Liver (tissue), 9 donors: ENCODE measurements around the gene SATB2. TPM values are rescaled to one million over a fixed set of nuclear protein-coding genes. Genes with fewer than 3 reads are reported as not detected.

Source experiments
- DNase-seq: peaks from one replicate; pipeline ENCODE4 v3.0.0-alpha.2; 2017; ENCODE audit warnings: low spot score
- H3K27ac ChIP-seq, 2 donors: one replicate each; pipeline ENCODE4 v1.7.0; 2013; ENCODE audit warnings: inconsistent platforms in 2 of 2, low read length in 2 of 2, control low read depth in 1 of 2, low read depth in 1 of 2, mild to moderate bottlenecking in 1 of 2
- H3K27me3 ChIP-seq, 4 donors: one replicate each; pipeline versions ENCODE4 v1.6.1 to v1.7.0; 2013; ENCODE audit warnings: low read length in 3 of 4, inconsistent platforms in 1 of 4, mild to moderate bottlenecking in 1 of 4, moderate library complexity in 1 of 4; ENCODE audit not compliant: control insufficient read depth in 4 of 4, insufficient read depth in 4 of 4
- H3K36me3 ChIP-seq, 4 donors: one replicate each; pipeline versions ENCODE4 v1.6.1 to v1.7.0; 2013; ENCODE audit warnings: low read length in 3 of 4, mild to moderate bottlenecking in 3 of 4, low read depth in 1 of 4, moderate library complexity in 1 of 4; ENCODE audit not compliant: control insufficient read depth in 4 of 4, insufficient read depth in 3 of 4
- H3K4me1 ChIP-seq, 4 donors: one replicate each; pipeline versions ENCODE4 v1.6.1 to v1.7.0; 2013; ENCODE audit warnings: low read length in 3 of 4, mild to moderate bottlenecking in 3 of 4, moderate library complexity in 1 of 4; ENCODE audit not compliant: control insufficient read depth in 4 of 4, insufficient read depth in 4 of 4
- H3K4me3 ChIP-seq, 3 donors: one replicate each; pipeline versions ENCODE4 v1.6.1 to v1.7.0; 2013; ENCODE audit warnings: low read length in 3 of 3, control low read depth in 1 of 3, low read depth in 1 of 3, mild to moderate bottlenecking in 1 of 3
- H3K9ac ChIP-seq, 2 donors: one replicate each; pipeline ENCODE4 v1.7.0; 2013; ENCODE audit warnings: low read length in 2 of 2, mild to moderate bottlenecking in 2 of 2, moderate library complexity in 2 of 2, control low read depth in 1 of 2, low read depth in 1 of 2
- H3K9me3 ChIP-seq, 4 donors: one replicate each; pipeline versions ENCODE4 v1.6.1 to v1.7.0; 2013; ENCODE audit warnings: low read length in 3 of 4; ENCODE audit not compliant: control insufficient read depth in 4 of 4
- ATF3 ChIP-seq: IDR thresholded peaks from 2 replicates; pipeline ENCODE4 v1.6.1; 2016; ENCODE audit warnings: antibody characterized with exemption
- CTCF ChIP-seq: fragments of 150-350 bp; IDR thresholded peaks from 2 replicates; pipeline ENCODE4 v1.5.1; 2017; ENCODE audit warnings: improper control_type of control experiment, low read depth, low read length; ENCODE audit not compliant: missing input control
- EGR1 ChIP-seq, 2 donors: IDR thresholded peaks; 2 replicates each; pipeline ENCODE4 v1.6.1; 2016 to 2018; ENCODE audit warnings: antibody characterized with exemption in 2 of 2, low read depth in 2 of 2
- FOXA1 ChIP-seq: IDR thresholded peaks from 2 replicates; pipeline ENCODE4 v1.6.1; 2016; ENCODE audit warnings: antibody characterized with exemption
- FOXA2 ChIP-seq: IDR thresholded peaks from 2 replicates; pipeline ENCODE4 v1.6.1; 2016; ENCODE audit warnings: antibody characterized with exemption
- GABPA ChIP-seq, 2 donors: IDR thresholded peaks in 1 of 2; conservative IDR thresholded peaks in 1 of 2; 2 replicates each; pipeline ENCODE4 v1.6.1; 2016; ENCODE audit warnings: antibody characterized with exemption in 2 of 2, mild to moderate bottlenecking in 1 of 2, moderate library complexity in 1 of 2
- HNF4G ChIP-seq: IDR thresholded peaks from 2 replicates; pipeline ENCODE4 v1.6.1; 2016; ENCODE audit warnings: antibody characterized with exemption
- JUND ChIP-seq, 2 donors: IDR thresholded peaks; 2 replicates each; pipeline ENCODE4 v1.6.1; 2016; ENCODE audit warnings: antibody characterized with exemption in 2 of 2
- NR2F2 ChIP-seq: IDR thresholded peaks from 2 replicates; pipeline ENCODE4 v1.6.1; 2016; ENCODE audit warnings: antibody characterized with exemption
- RAD21 ChIP-seq, 2 donors: IDR thresholded peaks; 2 replicates each; pipeline ENCODE4 v1.6.1; 2016; ENCODE audit warnings: antibody characterized with exemption in 2 of 2, mild to moderate bottlenecking in 2 of 2
- RXRA ChIP-seq, 2 donors: IDR thresholded peaks; 2 replicates each; pipeline ENCODE4 v1.6.1; 2017 to 2018; ENCODE audit warnings: antibody characterized with exemption in 2 of 2, mild to moderate bottlenecking in 1 of 2
- SP1 ChIP-seq: IDR thresholded peaks from 2 replicates; pipeline ENCODE4 v1.6.1; 2018; ENCODE audit warnings: antibody characterized with exemption, mild to moderate bottlenecking
- TAF1 ChIP-seq: conservative IDR thresholded peaks from 2 replicates; pipeline ENCODE4 v1.6.1; 2016; ENCODE audit warnings: antibody characterized with exemption, mild to moderate bottlenecking
- YY1 ChIP-seq: IDR thresholded peaks from 2 replicates; pipeline ENCODE4 v1.6.1; 2016; ENCODE audit warnings: antibody characterized with exemption, mild to moderate bottlenecking
- WGBS: extraction: QIAGEN DNeasy Blood & Tissue Kit; methylation state at CpG from one replicate; pipeline ENCODE4 v1.1.7; 2013; 5-methylcytosine and 5-hydroxymethylcytosine counted together
- polyA plus RNA-seq, 2 donors: library from polyadenylated mRNA; stranded (reverse) in 1 of 2; unstranded in 1 of 2; fragments of 200-250 nt in 1 of 2; fragments of >200 nt in 1 of 2; fragmentation: Nextera tagmentation in 1 of 2; extraction: Ambion mirVana in 1 of 2; gene quantifications; one replicate each; pipeline versions ENCODE4 v1.2.1 to v1.2.3, GENCODE V29; 2013 to 2015
- total RNA-seq, 2 donors: library from RNA; depleted of rRNA; stranded (reverse); fragments of >200 nt; gene quantifications; one replicate each; pipeline ENCODE4 v1.2.3, GENCODE V29; 2014
- TF ChIP-seq, protein P1 (sequence below): IDR thresholded peaks from 2 replicates; pipeline ENCODE4 v1.6.1; 2016; ENCODE audit warnings: antibody characterized with exemption, mild to moderate bottlenecking
- TF ChIP-seq, protein P2 (sequence below): IDR thresholded peaks from 2 replicates; pipeline ENCODE4 v1.6.1; 2016; ENCODE audit warnings: antibody characterized with exemption
- TF ChIP-seq, protein P3 (sequence below): IDR thresholded peaks from 2 replicates; pipeline ENCODE4 v1.6.1; 2016; ENCODE audit warnings: antibody characterized with exemption
- donor health status: healthy.
- donor health status: healthy.
- donor health status: healthy.
- donor health status: healthy.
- donor health status: healthy.

SATB2 gene
- total and polyA plus RNA-seq, 4 donors = 0.19 to 2.3 (median 0.91) TPM

DNA sequence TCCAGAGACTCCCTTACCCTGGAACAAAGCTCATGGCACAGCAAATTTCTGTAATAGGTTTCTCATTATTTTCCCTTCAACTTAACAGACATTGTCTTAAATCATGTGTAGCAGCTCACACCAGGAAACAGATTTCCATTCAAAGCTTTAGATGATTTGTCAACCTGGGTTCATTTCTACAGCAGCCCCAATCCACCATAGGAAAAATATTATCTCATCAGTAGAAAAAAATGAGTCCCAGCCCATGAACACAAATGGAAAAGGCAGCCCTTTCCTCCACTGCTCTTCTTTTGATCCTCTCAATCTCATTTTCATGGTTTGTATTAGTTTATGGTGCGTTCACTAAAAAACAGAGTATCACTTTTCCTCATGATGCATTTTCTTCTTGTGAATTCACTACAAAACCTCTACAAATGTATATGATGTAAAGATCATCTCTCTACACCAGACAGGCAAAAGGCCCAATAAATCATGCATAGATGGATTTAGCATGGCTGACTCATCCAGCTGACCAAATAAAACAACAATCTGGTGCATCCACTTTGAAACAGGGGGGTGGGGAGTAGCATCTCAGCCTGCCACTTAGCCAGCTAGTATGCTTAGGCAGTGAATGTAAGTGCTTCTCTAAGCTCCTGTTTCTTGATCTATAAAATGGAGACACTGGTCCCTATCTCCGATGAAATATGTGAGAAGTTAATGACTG is 78.6 kb downstream of the SATB2 start:
- no peak for DNase-seq
- H3K4me1 ChIP-seq = no peaks in the 10 kb centered on the region
- H3K36me3 ChIP-seq = no peaks in the 10 kb centered on the region
- 96% methylated on average over 2 of the region's 2 CpGs for WGBS
- no peaks in the 10 kb centered on the region for H3K27me3 ChIP-seq
- H3K9ac ChIP-seq = no peak overlapping the region
- TF ChIP-seq, protein P1, sequence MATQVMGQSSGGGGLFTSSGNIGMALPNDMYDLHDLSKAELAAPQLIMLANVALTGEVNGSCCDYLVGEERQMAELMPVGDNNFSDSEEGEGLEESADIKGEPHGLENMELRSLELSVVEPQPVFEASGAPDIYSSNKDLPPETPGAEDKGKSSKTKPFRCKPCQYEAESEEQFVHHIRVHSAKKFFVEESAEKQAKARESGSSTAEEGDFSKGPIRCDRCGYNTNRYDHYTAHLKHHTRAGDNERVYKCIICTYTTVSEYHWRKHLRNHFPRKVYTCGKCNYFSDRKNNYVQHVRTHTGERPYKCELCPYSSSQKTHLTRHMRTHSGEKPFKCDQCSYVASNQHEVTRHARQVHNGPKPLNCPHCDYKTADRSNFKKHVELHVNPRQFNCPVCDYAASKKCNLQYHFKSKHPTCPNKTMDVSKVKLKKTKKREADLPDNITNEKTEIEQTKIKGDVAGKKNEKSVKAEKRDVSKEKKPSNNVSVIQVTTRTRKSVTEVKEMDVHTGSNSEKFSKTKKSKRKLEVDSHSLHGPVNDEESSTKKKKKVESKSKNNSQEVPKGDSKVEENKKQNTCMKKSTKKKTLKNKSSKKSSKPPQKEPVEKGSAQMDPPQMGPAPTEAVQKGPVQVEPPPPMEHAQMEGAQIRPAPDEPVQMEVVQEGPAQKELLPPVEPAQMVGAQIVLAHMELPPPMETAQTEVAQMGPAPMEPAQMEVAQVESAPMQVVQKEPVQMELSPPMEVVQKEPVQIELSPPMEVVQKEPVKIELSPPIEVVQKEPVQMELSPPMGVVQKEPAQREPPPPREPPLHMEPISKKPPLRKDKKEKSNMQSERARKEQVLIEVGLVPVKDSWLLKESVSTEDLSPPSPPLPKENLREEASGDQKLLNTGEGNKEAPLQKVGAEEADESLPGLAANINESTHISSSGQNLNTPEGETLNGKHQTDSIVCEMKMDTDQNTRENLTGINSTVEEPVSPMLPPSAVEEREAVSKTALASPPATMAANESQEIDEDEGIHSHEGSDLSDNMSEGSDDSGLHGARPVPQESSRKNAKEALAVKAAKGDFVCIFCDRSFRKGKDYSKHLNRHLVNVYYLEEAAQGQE = no peak
- TF ChIP-seq RXRA (IDR thresholded peaks at IDR 0.05) (no peak), HNF4G (no peak), RAD21 (IDR thresholded peaks at IDR 0.05) (no peak), TAF1 (no peak), JUND (IDR thresholded peaks at IDR 0.05) (no peak), SP1 (no peak), FOXA1 (no peak), CTCF (no peak), GABPA (IDR thresholded peaks at IDR 0.05 in 1 of 2, conservative IDR thresholded peaks at IDR 0.05 in 1 of 2) (no peak), FOXA2 (no peak), ATF3 (no peak)
- TF ChIP-seq, protein P2, sequence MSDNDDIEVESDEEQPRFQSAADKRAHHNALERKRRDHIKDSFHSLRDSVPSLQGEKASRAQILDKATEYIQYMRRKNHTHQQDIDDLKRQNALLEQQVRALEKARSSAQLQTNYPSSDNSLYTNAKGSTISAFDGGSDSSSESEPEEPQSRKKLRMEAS = no peak
- H3K9me3 ChIP-seq = no peaks in the 10 kb centered on the region
- H3K4me3 ChIP-seq = no peak overlapping the region
- H3K27ac ChIP-seq = no peak overlapping the region

- DNase-seq = no peak
- H3K9me3 ChIP-seq = no peaks in the 10 kb centered on the region
- no peaks in the 10 kb centered on the region for H3K4me1 ChIP-seq
- H3K27me3 ChIP-seq = no peaks in the 10 kb centered on the region
- no peak overlapping the region for H3K4me3 ChIP-seq
- no peak overlapping the region for H3K9ac ChIP-seq
- TF ChIP-seq EGR1 (IDR thresholded peaks at IDR 0.05; ENCODE audit: low read depth in 2 of 2) (no peak), YY1 (no peak), ATF3 (no peak), RXRA (IDR thresholded peaks at IDR 0.05) (no peak), NR2F2 (no peak), RAD21 (IDR thresholded peaks at IDR 0.05) (no peak), GABPA (IDR thresholded peaks at IDR 0.05 in 1 of 2, conservative IDR thresholded peaks at IDR 0.05 in 1 of 2) (no peak), CTCF (no peak), FOXA2 (no peak)
- TF ChIP-seq, protein P2 = no peak
- TF ChIP-seq, protein P3, sequence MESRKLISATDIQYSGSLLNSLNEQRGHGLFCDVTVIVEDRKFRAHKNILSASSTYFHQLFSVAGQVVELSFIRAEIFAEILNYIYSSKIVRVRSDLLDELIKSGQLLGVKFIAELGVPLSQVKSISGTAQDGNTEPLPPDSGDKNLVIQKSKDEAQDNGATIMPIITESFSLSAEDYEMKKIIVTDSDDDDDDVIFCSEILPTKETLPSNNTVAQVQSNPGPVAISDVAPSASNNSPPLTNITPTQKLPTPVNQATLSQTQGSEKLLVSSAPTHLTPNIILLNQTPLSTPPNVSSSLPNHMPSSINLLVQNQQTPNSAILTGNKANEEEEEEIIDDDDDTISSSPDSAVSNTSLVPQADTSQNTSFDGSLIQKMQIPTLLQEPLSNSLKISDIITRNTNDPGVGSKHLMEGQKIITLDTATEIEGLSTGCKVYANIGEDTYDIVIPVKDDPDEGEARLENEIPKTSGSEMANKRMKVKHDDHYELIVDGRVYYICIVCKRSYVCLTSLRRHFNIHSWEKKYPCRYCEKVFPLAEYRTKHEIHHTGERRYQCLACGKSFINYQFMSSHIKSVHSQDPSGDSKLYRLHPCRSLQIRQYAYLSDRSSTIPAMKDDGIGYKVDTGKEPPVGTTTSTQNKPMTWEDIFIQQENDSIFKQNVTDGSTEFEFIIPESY = no peak
- 81% methylated on average over 6 of the region's 6 CpGs for WGBS
- H3K36me3 ChIP-seq = peaks cover 0 to 2% (median 0%) of the 10 kb centered on the region in 4 donors
- no peak overlapping the region for H3K27ac ChIP-seq
Observed at GRCh38 chr2:199370150-199370780, 87.5 kb downstream of the SATB2 start.
